Fibroblast of pulmonary artery (primary cell): ENCODE results near the gene KRT85.

Source experiments
- DNase-seq: peaks from one replicate; pipeline ENCODE4 v3.0.0-alpha.2; 2010; ENCODE audit warnings: low read depth
- H3K4me3 ChIP-seq: replicated peaks from 2 replicates; pipeline ENCODE4 v1.5.1; 2011; ENCODE audit warnings: low read depth, mild to moderate bottlenecking, control low read depth, low read length, moderate library complexity
- TF ChIP-seq, protein P1 (sequence below): IDR thresholded peaks from 2 replicates; pipeline ENCODE4 v1.5.1; 2011; ENCODE audit warnings: mild to moderate bottlenecking, control low read depth, low read length, inconsistent platforms; ENCODE audit errors: missing control alignments

Gene KRT85

DNA sequence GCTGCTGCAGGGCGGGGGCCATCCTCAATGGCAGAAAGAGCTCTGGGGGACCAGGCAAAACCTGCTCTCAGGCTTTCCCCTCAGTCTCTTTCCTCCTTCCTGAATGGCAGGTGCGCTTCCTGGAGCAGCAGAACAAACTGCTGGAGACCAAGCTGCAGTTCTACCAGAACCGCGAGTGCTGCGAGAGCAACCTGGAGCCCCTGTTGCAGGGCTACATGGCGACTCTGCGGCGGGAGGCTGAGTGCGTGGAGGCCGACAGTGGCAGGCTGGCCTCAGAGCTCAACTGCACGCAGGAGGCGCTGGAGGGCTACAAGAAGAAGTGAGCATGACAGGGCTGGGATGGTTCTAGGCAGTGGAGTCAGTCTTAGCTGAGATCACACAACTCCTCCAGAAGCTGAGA is 23.2 kb downstream of the KRT85 start:
- TF ChIP-seq, protein P1, sequence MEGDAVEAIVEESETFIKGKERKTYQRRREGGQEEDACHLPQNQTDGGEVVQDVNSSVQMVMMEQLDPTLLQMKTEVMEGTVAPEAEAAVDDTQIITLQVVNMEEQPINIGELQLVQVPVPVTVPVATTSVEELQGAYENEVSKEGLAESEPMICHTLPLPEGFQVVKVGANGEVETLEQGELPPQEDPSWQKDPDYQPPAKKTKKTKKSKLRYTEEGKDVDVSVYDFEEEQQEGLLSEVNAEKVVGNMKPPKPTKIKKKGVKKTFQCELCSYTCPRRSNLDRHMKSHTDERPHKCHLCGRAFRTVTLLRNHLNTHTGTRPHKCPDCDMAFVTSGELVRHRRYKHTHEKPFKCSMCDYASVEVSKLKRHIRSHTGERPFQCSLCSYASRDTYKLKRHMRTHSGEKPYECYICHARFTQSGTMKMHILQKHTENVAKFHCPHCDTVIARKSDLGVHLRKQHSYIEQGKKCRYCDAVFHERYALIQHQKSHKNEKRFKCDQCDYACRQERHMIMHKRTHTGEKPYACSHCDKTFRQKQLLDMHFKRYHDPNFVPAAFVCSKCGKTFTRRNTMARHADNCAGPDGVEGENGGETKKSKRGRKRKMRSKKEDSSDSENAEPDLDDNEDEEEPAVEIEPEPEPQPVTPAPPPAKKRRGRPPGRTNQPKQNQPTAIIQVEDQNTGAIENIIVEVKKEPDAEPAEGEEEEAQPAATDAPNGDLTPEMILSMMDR: no peak
- DNase-seq: no peak
- H3K4me3 ChIP-seq: no peak overlapping the region

DNA sequence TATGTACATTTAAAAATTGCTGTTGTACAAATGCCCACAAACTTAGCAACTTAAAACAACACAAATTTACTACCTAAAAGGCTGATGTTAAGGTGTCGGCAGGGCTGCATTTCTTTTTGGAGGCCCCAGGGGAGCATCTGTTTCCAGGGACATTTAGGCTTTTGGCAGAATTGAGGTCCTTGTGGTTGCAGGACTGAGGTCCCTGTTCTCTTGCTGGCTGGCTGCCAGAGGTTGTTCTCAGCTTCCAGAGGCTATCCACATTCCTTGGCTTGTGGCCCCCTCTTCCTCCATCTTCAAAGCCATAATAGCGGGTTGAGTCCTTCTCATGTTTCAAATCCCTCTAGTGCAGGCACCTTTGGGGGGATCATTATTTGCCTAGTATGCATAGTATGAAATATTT is 23.7 kb downstream of the KRT85 start:
- DNase-seq: no peak

DNA sequence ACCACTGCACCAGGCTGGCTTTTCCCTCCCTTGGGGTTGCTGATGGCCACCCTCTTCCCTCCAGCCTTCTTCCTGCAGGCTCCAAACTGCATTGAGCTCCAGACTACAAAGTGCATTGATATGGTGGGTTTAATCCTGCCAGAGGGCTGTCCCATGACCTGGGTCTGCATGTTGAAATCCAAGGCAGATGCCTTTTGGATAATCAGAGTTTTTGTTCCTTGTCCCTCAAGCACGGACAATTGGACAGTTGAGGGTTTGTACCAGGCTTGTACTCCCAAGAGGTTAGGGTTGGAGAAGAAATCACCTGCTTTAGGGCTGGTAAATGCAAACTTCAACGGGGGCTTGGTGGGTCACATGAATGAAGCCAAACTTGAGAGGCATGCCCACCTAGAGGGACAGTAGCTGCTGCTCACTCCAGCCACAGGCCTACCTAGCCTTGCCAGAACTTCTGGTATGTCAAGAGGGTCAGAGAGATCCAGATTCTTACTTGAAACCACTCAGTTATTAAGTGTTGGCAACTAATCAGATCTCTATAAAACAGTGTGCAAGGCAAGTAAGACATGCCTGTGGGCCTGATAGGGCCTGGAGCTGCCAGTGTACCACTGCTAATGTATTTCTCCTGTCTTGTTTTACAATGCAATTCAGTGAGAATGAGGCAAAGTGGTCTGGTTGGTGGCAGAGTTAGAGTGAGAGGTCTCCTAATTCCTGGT is 24.3 kb downstream of the KRT85 start:
- H3K4me3 ChIP-seq: no peak overlapping the region
- TF ChIP-seq, protein P1: no peak
- DNase-seq: no peak

More for the DNA sequence above, 23.7 kb downstream of the KRT85 start:
- TF ChIP-seq, protein P1: no peak
- H3K4me3 ChIP-seq: no peak overlapping the region

DNA sequence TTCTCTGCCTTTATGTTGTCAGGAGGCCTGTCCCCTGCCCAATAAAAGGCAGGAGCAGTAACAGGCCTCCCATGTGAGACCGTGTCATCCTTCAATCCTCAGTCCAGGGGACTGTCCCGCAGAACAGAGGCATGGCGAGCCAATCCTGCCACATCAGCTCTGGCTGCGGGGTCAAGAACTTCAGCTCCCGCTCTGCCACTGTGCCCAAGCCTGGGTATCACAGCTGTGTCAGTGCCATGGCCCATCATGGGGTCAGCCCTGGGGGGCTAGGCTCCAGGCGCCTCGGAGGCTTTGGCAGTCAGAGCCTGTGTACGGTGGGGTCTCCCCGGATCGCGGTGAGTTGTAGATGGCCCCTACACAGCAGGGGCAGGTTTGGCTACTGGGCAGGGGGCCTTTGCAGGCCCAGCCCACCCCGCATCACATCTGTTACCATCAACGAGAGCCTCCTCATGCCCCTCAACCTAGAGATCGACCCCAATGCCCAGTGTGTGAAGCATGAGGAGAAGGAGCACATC is 26.2 kb downstream of the KRT85 start:
- H3K4me3 ChIP-seq: no peak overlapping the region
- TF ChIP-seq, protein P1: no peak
- DNase-seq: no peak

DNA sequence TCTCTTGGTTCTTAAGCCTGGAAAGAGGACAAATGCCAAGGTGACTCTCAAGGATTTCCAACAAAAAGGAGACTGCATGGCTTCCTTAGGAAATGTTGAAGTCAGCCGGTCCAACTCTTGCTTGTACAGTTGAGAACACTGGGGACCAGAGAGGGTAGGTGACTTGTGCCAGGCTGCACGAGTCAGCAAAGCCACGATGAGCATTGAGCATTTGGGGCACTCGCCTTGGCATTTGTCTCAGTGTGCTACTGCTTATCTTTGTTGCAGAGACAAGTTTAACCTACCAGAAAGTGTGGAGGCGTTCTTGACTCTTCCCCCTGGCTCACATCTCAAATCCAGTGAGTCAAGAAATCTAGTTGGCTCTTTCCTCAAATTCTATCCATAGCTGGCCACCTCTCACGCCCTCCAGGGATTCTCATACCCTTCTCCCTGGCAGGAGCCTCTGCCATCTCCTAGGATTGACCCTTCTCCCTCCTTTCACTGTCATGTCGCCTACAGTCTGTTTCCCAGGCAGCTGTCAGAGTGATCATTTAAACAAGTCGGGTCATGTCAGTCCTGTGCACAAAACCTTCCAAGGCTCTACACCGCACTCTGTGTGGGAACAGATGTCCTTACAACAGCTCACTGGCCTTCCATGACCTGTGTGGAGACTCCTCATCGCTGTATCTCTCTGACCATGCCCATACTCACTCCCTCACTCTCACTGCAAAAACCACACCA is 28.9 kb downstream of the KRT85 start:
- no peak overlapping the region for H3K4me3 ChIP-seq
- TF ChIP-seq, protein P1: no peak
- no peak for DNase-seq

DNA sequence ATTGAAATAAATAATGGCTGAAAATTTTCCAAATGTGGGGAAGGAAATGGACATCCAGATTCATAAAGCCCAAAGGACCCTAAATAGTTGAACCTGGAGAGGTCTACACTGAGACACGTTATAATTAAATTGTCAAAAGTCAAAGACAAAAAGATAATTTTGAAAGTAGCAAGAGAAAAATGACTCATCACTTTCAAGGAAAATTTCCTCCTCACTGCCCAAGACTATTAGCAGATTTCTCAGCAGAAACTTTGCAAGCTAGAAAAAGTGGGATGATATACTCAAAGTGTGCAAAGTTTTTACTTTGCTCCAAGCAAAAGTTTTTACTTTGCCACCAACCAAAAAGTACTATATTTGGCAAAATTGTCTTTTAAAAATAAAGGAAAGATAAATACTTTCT is 30.2 kb downstream of the KRT85 start:
- no peak for DNase-seq
- H3K4me3 ChIP-seq: no peak overlapping the region
- TF ChIP-seq, protein P1: no peak

DNA sequence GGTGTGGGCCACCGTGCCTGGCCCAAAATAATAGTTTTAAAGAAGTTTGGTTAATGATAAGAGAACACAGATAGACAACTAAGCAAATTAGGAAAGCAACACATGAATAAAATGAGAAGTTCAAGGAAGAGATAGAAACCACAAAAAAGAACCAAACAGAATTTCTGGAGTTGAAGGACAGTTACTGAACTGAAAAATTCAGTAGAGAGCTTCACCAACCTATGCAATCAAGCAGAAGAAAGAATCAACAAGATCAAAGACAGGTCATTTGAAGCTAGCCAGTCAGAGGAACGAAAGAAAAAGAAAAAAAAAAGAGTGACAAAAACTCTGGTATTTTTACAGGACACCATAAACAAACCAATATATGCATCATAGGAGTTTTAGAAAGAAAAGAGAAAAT is 30.6 kb downstream of the KRT85 start:
- no peak overlapping the region for H3K4me3 ChIP-seq
- TF ChIP-seq, protein P1: no peak
- no peak for DNase-seq
